ENCODE data around the gene ZNF470. TPM values are rescaled to one million over a fixed set of nuclear protein-coding genes. Genes with fewer than 3 reads are reported as not detected.
A peak's percentile ranks its signal among the peaks of the same experiment; 100 is the strongest.

Gene ZNF470
- total RNA-seq, 4 donors from 2014 or later: 3.9 to 8.1 (median 6.7) TPM

DNA sequence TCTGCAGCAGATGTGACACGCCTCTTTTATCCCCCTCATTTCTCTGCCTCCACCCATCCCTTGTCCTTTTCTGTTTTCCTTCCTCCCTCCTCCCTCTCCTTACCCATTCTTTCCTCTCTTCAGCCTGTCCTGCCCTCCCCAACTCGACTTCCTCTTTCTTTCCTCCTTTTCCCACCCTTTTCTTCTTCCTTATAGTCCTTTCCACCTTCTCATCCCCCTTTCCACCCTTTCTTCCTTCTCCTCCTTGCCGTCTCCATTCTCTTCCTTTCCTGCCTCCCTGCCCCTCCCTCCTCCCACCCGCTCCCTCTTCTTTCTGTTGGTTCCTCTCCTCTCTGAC lies 27.1 kb downstream of the ZNF470 start:
- Histone ChIP-seq H3K9me3 (peaks cover 0 to 6% (median 0%) of the 10 kb centered on the region in 3 donors), H3K27ac (peak overlapping the region in 2 of 4 donors; percentile 77 to 82), H3K27me3 (no peaks in the 10 kb centered on the region), H3K36me3 (peaks cover 0 to 16% of the 10 kb centered on the region in 2 donors), H3K4me3 (peak overlapping the region in 1 of 2 donors; percentile 68), H3K4me1 (peaks cover 0 to 32% (median 9%) of the 10 kb centered on the region in 3 donors)
- WGBS, 2 donors (ENCODE audit: low coverage in 1 of 2): 59 to 60% methylated on average over 3 to 4 of the region's 4 CpGs
- TF ChIP-seq EP300 (IDR thresholded peaks at IDR 0.05): no peak
- TF ChIP-seq, protein P1, sequence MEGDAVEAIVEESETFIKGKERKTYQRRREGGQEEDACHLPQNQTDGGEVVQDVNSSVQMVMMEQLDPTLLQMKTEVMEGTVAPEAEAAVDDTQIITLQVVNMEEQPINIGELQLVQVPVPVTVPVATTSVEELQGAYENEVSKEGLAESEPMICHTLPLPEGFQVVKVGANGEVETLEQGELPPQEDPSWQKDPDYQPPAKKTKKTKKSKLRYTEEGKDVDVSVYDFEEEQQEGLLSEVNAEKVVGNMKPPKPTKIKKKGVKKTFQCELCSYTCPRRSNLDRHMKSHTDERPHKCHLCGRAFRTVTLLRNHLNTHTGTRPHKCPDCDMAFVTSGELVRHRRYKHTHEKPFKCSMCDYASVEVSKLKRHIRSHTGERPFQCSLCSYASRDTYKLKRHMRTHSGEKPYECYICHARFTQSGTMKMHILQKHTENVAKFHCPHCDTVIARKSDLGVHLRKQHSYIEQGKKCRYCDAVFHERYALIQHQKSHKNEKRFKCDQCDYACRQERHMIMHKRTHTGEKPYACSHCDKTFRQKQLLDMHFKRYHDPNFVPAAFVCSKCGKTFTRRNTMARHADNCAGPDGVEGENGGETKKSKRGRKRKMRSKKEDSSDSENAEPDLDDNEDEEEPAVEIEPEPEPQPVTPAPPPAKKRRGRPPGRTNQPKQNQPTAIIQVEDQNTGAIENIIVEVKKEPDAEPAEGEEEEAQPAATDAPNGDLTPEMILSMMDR (IDR thresholded peaks at IDR 0.05): no peak
- TF ChIP-seq POLR2A (IDR thresholded peaks at IDR 0.05): no peak
- no peak for TF ChIP-seq POLR2AphosphoS5 (IDR thresholded peaks at IDR 0.05)
- ATAC-seq: no peak

DNA sequence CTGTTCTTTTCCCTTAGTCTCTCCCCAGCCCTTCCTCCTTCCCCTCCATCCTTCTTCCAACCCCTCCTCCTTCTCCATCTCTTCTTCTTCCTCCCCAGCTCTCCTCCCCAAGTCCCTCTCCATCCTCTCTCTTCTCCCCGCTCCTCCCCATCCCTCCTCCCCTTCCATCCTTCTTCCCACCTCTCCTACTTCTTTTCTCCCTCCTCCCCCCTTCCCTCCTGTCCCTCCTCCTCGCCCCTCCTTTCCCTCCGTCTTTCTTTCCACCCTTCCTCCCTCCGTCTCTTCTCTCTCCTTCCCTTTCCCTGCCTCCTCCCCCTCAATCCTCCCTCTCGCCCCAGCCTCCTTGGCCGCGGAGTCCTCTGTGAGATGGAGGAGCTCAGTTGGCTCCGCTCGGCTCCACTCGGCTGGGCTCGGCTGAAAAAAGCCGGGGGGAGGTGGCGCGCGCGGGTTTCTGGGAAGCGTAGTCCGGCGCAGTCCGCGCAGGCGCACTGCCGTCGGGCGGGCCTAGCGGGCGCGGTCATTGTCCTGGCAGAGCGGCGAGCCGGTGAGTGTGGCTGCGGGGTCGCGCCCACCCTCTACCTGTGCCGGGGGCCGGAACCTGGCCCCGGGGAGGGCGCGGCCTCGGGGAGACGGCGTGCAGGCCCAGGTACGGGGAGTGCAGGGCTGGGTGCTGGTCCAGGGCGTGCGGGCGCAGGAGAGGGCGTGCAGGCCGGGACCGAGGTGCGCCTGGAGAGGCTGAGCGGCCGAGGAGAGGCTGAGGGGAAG lies 27.7 kb downstream of the ZNF470 start, which contains the start of gene ZNF71:
Gene ZNF71 (plus strand): TSS at position 520 of the 765 bp plus-strand sequence. CDS start 6,257 bp downstream, outside the sequence.
- 0 to 1% methylated on average over 2 to 8 of the region's 52 CpGs for WGBS, 2 donors (ENCODE audit: low coverage in 1 of 2)
- ATAC-seq: peak; percentile 96
- Histone ChIP-seq H3K9me3 (peaks cover 0 to under 1% (median 0%) of the 10 kb centered on the region in 3 donors), H3K27me3 (no peaks in the 10 kb centered on the region), H3K36me3 (peaks cover 0 to 16% of the 10 kb centered on the region in 2 donors), H3K4me1 (peaks cover 0 to 32% (median 9%) of the 10 kb centered on the region in 3 donors), H3K4me3 (peak within 1 kb of the TSS; percentile 68 to 83), H3K27ac (peak within 1 kb of the TSS in 3 of 4 donors; percentile 77 to 82 (median 82))
- TF ChIP-seq POLR2A (IDR thresholded peaks at IDR 0.05): peak in 1 of 2 donors; percentile 5
- TF ChIP-seq, protein P1 (IDR thresholded peaks at IDR 0.05): no peak
- peak; percentile 19 for TF ChIP-seq POLR2AphosphoS5 (IDR thresholded peaks at IDR 0.05)

DNA sequence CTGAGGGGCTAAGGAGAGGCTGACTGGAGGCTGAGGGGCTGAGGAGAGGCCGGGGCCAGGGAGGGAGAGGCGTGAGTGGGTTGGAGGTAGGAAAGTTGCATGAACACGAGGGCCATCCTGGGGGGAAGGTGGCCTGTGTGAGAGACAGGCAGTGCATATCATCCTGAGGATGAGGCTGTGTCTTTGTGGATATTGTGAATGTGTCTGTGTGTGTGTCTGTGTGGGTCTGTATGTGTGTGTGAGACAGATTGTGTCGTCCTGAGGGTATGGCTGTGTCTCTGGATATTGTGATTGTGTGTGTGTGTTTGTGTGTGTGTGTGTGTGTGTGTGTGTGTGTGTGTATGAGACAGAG lies 28.3 kb downstream of the ZNF470 start:
- WGBS, 2 donors (ENCODE audit: low coverage in 1 of 2): 0 to 5% methylated on average over 4 of the region's 4 CpGs

DNA sequence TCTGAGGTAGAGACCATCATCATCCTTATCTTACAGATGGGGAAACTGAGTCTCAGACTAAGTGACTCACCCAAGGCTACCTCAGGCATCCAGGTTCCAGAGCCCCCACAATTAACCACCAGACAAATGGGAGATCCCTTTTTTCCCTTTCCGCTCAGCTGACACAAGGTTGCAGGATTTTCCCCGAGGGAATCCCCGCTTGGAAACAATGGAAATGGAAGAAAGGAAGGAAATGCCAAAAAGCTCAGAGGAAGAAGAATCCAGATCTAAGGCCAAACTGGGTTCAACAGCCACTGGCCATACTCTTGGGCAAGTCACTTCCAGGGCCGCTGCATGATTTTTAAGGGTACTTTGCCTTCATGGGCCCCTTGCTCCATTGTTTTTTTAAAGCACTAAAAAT lies 29.4 kb downstream of the ZNF470 start:
- H3K27me3 ChIP-seq: no peaks in the 10 kb centered on the region
- H3K27ac ChIP-seq: no peak overlapping the region
- no peak overlapping the region for H3K4me3 ChIP-seq
- peaks cover 0 to 32% (median 9%) of the 10 kb centered on the region in 3 donors for H3K4me1 ChIP-seq
- peaks cover 0 to 9% (median 0%) of the 10 kb centered on the region in 3 donors for H3K9me3 ChIP-seq
- no peak for ATAC-seq
- 44 to 56% methylated on average over 3 to 4 of the region's 4 CpGs for WGBS, 2 donors (ENCODE audit: low coverage in 1 of 2)
- no peak for TF ChIP-seq POLR2AphosphoS5 (IDR thresholded peaks at IDR 0.05)
- TF ChIP-seq POLR2A (IDR thresholded peaks at IDR 0.05): no peak
- TF ChIP-seq, protein P1 (IDR thresholded peaks at IDR 0.05): no peak
- no peak for TF ChIP-seq EP300 (IDR thresholded peaks at IDR 0.05)
- H3K36me3 ChIP-seq: peaks cover 0 to 26% of the 10 kb centered on the region in 2 donors

More for the DNA sequence above, 28.3 kb downstream of the ZNF470 start:
- H3K27ac ChIP-seq: peak overlapping the region in 3 of 4 donors; percentile 77 to 82 (median 82)
- peaks cover 0 to 16% of the 10 kb centered on the region in 2 donors for H3K36me3 ChIP-seq
- ATAC-seq: peak; percentile 15
- peaks cover 0 to 32% (median 9%) of the 10 kb centered on the region in 3 donors for H3K4me1 ChIP-seq
- H3K9me3 ChIP-seq: no peaks in the 10 kb centered on the region
- no peaks in the 10 kb centered on the region for H3K27me3 ChIP-seq
- TF ChIP-seq, protein P1 (IDR thresholded peaks at IDR 0.05): no peak
- TF ChIP-seq EP300 (IDR thresholded peaks at IDR 0.05) (no peak), POLR2AphosphoS5 (IDR thresholded peaks at IDR 0.05) (no peak), POLR2A (IDR thresholded peaks at IDR 0.05) (no peak)
- H3K4me3 ChIP-seq: peak overlapping the region; percentile 68 to 83
